HG03097 (cell line): Measurements from ENCODE around the gene TCTN2.

Experiments
- ATAC-seq: cut with Tn5 transposase; IDR thresholded peaks from one replicate; pipeline ENCODE4 v1.9.1; 2021; ENCODE audit not compliant: unreplicated experiment, low FRiP score

The TCTN2 gene

DNA sequence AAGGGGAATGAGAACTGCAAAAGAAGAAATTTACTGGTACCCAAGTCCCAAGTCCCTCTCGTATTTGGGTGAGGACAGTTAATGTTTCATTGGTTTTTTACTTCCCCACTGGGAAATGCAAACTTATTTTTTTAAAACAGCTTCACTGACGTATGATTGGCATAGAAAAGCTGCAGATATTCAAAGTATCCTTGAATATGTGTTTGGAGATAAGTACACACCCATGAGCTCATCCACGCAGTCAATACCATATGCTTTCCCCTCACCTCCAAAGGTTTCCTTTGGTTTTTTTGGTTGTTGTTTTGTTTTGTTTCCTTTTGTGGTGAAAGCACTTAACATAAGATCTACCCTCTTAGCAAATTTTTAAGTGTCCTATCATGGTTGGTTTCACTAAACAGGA lies 13.1 kb downstream of the TCTN2 start:
- ATAC-seq = no peak

DNA sequence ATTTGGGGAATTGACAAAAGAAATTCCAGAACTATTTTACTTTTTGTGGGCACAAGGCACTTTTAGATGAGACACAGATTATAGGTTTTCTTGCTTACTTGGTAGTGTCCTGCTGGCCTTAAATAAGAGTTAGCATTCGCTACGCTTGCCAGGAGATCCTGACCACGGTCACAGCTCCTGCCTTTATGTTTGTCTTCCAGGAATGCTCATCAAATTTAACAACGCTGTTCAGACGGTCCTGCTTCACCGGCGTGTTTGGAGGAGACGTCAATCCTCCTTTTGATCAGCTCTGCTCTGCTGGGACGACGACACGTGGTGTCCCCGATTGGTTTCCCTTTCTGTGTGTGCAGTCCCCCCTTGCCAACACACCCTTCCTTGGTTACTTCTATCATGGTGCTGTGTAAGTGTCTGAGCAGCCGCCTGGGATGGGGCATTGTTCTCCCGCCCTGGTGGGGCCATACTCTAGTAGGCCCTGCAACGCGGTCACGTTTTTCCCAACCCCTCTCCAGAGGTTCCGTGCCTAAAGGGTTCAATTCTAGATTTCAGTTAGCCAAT lies 15.8 kb downstream of the TCTN2 start:
- no peak for ATAC-seq

DNA sequence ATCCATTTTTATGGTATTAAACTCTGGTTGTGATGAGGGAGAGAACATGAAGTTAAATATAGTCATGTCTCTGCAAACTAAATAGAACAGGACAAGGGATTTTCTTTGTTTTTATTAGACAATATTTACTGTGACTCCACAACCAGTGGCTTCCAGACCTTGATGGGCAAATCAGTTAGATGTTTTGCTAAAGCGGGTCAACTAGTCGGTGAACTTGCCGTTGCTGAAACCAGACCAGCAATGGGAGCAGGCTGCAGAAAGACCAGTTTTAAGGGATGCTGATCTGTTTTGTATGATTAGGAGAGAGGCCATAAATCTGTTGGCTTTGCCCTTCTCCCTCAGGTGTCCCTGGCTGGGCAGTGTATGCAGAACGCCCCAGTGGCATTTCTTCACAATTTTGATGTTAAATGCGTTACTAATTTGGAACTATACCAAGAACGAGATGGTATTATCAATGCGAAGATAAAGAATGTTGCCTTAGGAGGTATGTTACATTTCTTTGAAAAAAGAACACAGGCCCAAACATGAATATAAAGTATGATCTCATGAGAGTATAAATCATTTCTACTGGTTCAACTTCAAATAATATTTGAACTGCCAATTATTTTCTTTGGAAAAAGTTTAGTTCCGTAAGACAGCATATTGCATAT lies 19.4 kb downstream of the TCTN2 start:
- no peak for ATAC-seq

DNA sequence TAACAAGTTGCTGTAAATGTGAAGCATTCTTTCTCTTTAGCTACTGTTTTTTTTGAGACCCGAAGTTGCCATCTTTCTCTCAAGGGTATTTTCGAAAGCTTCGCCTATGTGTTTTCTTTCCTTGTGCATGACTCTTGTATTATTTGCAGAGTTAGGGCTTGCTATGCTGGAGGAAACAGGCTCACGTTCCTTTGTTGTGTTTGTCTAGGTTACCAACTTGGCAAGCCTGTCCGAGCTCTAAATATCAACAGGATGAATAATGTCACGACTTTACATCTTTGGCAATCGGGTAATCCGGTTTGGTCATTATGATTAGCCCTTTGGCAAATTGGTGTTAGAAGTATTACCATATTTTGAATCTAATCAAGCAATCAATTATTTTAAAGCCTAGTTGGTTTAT lies 25.3 kb downstream of the TCTN2 start:
- no peak for ATAC-seq

DNA sequence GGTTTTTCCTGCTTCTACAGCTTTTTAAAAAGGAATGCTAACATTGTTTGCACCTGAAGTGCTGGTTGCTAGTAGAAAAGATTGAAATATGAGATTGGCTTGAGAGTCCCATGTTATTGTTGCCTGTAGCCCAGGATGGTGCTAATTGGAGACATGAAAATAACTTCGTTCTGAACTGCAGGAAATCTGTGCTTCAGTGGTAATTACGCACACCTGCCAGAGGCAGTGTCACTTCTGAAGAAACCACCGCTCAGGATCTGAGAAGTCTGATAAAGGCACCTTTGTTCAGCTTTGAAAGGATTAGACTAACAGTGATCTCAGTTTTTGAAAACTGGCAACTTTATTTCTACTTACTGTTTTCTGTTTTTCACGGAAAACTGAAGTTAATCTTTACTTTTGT lies 25.7 kb downstream of the TCTN2 start:
- ATAC-seq = no peak

DNA sequence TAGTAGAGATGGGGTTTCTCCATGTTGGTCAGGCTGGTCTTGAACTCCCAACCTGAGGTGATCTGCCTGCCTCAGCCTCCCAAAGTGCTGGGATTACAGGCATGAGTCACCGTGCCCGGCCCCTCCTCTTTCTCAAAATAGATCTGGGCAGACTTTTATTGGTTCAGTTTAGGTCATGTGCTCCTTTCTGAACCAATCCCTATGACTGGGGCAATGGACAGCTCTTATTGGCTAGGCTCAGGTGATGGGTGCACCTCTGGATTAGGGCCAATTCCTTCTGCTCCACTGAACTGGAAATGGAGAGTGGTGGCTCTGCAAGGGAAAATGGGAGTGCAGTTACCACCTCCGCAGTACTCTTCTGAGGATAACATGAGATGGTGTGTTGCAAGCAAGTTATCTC lies 35.0 kb downstream of the TCTN2 start:
- ATAC-seq = no peak

DNA sequence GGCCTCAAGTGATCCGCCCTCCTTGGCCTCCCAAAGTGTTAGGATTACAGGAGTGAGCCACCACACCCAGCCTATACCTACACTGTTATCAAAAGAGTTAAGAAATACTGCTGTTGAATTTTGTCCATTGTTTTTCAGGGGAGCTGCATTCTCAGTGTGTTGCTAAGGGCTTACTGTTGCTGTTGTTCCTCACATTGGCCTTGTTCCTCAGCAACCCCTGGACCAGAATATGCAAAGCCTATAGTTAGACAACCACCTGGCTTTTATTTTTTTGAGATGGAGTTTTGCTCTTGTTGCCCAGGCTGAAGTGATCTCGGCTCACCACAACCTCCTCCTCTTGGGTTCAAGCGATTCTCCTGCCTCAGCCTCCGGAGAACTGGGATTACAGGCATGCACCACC lies 36.6 kb downstream of the TCTN2 start:
- ATAC-seq = no peak

DNA sequence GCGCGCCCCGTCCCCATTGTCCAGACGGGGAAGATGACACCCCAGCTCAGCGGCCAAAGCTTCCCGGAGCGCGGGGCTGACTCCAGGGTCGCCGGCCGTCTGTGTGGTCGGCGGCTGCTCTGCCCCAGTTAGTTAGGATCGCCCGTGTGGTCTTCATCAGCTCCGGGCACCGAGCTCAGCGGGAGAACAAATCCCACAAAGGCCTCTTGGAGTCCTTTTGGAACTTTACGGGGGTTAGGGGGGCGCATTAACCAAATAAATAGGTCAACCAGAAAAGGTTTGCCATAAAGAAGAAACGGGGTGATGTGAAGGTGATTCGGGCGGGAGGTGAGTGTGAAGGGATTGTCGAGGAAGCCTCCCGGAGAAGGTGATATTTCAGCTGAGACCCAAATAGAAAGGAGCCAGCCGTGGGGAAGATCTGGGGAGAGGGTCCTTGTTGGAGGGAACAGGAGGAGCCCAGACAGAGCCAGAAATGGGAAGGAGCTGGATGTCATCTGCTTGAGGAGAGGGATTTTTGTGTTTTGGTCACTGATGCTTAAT lies 41.9 kb downstream of the TCTN2 start:
- ATAC-seq = no peak

DNA sequence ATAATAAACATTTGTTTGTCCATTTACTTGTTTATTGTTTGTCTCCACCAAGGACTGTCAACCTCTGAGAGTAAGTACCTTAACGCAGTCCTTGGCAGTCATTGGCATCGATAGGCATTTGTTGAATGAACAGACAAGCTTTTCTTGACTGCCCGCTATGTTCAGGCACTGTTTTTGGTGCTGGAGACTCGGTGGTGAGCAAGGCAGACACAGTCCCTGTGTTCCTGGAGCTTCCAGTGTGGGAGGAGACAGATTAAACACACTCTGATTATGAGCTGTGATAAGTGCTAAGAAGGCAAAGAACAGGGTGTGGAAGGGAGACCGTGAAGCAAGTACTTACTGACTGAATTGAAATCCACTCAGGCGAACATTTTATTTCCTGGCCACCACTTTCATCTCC lies 42.5 kb downstream of the TCTN2 start:
- ATAC-seq = no peak

DNA sequence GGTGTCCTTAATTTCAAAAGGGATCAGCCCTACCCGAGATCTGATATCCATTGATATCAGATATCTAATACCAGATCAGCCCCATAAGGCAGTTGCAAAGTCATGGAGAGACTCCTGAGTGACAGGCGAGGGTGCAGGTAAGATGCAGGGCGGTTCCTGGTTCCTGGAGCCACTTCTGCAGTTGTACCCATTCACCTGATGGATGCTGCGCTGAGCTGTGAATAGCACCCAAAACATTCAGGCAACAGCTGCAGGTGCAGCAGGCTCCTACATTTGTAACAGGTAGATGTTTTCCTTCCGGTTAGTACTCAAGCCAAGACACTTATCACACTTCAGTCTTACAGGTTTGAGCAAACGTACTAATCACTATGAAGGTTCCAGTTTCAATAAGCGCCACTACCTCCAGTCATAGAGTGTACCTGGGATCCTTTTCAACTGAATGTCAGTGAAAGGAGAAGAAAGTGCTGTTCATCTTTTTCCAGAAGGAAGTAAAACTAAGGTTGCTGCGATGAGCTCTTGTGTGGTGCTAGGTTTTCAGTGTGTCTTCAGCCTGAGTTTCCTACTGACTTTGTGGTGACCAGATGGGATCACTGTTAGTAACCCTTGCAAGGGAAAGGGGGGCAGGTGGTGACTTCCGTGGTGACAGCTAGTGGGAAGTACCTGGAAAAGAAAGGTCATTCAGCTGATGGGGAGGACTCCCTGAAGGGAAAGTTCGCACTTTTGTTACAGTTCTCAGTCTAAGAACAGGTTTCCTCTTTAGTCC lies 43.1 kb downstream of the TCTN2 start:
- ATAC-seq = no peak

DNA sequence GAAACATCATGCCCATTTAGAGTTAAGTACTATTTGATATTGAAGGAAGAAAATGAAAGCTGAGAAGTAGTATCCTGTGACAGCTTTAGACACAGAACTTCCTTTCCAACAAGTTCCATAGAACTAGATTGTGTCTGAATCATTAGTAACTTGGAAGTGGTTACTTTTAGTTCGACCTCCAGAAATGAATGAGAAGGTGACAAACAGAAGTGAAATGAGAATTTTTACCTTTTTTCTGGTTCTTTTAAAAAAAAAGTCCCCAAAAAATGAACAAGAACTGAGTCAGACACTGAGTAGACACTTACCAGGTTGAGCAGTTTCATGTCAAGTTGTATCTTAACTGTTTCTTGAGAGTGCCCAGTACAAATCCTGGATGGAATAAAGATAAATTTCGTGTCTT lies 44.3 kb downstream of the TCTN2 start:
- no peak for ATAC-seq

DNA sequence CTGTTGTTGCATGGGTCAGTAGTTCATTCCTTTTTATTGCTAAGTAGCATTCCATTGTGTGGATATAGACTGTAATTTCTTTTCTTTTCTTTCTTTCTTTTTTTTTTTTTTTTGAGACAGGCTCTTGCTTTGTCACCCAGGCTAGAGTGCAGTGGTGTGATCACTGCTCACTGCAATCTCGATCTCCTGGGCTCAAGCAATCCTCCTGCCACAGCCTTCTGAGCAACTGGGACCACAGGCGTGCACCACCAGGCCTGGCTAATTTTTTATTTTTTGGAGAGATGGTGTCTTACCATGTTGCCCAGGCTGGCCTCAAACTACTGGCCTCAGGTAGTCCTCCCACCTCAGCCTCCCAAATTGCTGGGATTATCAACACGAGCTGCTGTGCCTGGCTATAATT lies 46.4 kb downstream of the TCTN2 start:
- no peak for ATAC-seq

DNA sequence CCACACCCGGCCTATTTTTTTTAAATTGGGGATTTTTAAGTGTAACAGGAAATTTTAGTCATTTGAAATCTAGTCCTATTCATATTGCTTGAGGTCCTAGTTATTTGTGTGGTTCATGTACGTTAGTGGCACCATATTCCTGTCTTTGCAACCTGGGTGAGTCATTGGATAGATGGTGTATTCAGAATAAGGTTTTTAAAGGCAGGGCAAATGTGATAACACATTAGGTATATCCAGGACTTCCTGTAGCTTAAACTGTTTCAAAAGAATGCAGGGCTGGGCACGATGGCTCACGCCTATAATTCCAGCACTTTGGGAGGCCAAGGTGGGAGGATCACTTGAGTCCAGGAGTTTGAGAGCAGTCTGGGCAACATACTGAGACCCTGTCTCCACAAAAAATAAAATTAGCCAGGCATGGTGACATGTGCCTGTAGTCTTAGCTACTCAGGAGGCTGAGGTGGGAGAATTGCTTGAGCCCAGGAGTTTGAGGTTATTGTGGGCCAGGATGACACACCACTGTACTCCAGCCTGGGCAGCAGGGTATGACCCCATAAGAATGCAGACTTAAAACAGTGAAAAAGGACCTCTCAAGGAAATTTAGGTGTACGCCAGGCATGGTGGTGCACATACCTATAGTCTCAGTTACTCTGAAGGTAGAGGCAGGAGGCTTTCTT lies 49.4 kb downstream of the TCTN2 start:
- no peak for ATAC-seq

DNA sequence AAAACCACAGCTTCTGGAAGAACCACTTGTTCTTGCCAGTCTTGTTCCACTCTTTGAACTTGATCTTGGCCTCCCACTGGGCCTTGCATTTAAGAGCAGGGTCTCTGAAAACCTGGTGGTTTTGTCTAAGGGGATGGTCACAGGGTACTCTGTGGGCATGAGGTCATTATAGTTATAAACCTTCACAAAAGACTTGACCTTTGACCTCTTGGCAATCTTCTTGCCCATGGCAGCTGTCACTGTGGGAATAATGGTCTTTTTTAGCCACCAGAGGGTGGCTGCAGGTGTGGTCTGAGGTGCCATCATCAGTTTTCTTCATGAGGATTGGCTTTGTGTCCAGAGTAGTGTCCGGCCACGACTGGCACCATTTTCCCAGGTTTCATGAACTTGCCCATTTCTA lies 50.3 kb downstream of the TCTN2 start:
- ATAC-seq = no peak

DNA sequence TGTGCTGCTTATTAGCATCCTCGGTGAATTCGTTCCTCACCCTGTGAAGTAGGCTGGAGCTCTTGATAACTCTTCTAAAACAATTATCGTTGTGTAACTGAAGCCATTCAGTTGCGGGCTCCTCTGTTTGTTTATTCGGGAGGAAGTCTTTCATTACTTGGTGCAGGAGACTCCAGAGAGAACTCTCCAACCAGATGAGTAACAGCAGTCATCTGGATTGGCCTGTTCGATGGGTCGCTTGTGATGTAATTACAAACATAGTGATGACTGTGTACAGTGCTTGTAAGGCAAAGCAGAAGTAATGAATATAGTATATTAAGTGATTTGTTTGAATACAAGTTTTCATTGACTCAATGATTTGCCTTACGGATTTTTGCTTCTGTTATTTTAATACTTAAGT lies 52.1 kb downstream of the TCTN2 start:
- no peak for ATAC-seq

DNA sequence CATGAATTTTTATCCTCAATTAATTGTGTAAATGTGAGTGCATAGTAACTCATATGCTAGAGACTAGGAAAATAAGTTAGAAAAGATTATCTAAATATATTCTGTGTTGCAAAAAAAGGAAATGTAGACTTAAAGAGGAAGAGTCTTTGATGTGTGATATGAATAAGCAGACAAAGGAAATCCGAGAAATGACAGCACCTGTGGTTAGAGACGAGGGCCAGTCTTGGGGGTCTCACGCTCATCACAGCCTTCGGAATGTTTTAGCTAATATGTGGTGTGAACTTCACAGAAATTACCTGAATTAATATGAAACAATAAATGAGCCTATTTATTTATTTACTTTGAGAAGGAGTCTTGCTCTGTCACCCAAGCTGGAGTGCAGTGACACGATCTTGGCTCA lies 52.9 kb downstream of the TCTN2 start:
- no peak for ATAC-seq

DNA sequence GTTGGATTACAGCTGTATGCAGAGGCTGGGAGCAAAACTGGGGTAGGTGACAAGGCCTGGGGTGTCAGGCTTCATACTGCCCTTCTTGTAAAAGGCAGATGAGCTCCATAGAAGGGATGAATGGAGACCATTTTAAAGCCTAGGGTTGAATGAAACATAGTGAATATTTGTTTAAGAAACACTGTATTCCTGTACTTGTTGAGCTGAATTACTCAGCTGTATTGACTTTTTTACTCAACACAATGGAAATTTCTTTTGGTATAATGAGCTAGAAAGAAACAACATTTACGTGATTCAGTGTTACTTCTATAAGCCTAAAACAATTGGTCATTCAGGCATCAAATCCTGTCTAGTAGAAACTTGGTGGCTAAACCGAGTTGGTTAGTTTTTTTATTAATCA lies 55.3 kb downstream of the TCTN2 start:
- no peak for ATAC-seq

DNA sequence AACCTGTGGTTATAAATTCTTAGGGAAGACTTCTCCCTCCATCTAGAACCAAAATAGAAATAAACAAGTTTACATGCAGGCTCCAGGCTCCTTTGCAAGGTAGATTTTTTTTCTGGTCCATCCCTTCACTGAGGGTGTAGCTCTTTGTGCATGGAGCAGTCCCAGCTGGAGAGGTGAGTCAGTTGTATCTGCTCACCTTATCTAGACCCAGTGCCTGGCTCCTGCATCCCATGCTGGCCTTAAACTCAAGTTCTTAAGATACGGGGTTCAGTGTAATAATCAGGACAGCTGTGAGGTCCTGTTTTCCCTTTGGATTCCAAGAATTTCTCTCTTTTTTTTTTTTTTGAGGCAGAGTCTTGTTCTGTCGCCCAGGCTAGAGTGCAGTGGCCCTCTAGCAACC lies 56.0 kb downstream of the TCTN2 start:
- no peak for ATAC-seq

DNA sequence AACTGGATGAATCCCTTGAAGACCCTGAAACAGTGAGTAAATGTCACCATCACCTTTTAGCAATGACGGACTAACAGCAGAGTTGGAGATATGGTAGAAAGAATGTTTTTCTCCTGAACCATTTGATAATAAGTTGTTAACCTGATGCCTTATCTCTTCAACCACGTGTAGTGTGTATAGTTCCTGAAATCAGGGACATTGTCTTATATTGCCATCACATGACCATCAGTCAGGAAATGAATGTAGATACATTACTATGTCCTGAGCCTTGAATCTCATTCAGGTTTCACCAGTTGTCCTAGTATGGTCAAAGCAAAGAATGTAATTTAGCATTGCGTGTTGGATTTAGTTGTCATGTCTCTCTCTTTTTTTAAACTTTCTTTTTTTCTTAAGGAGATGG lies 57.0 kb downstream of the TCTN2 start:
- ATAC-seq = no peak

DNA sequence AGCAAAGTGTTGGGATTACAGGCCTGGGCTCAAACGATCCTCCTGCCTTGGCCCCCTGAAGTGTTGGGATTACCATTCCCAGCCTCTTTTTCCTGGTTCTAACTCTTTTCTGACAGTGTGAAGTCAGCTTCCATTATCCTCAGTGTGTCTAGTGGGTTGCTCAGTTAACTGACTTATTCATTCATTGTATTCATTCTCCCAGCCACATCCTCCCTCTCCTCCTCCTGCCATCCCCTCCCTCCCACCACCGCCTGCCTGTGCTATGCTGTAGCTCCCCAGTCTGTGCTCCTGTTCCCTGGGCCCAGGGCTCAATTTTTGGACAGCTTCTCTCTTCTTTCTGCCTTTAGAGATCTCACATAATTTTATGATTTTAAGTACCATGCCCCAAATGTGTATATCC lies 60.7 kb downstream of the TCTN2 start:
- no peak for ATAC-seq

DNA sequence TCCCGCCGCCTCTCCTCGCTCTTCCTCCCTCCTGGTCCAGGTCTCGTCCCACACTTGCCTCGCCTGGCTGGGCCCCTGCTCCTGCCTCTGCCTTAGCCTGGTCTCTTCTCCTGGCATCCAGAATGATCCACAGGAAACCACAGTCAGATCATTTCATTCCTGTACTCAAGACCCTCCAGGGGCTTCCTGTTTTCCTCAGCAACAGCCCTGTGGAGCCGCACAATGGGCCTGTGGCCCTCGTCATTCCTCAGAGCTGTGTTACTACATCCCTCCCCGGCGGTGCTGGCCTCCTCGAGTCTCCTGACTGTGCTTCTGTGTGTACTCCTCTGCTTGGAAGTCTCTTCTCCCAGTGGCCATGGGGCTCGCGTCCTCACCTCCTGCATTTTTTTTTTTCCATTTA lies 61.3 kb downstream of the TCTN2 start:
- ATAC-seq = no peak
